GM12878 (cell line): Measurements from ENCODE around the gene CLDN19. TPM values are rescaled to one million over a fixed set of nuclear protein-coding genes. Genes with fewer than 3 reads are reported as not detected.

Experiments used
- ATAC-seq: fragments of 200-7000 bp; cut with Tn5 transposase; 3 replicates; pipeline ENCODE4 v1.9.1; 2020; ENCODE audit warnings: mild to moderate bottlenecking, moderate library complexity
- BruUV-seq: library from RNA; stranded (reverse); fragments of 400-500 nt; replicated peaks from 2 replicates; lab custom pipeline; 2021; lab: Mats Ljungman, UMichigan
- CTCF ChIA-PET: fragments of 300-600 bp; sonication (Branson Sonifier 250); formaldehyde crosslinking; extraction: SDS; loops from one replicate; lab custom pipeline; 2021; ENCODE audit warnings: inconsistent platforms; lab: Yijun Ruan, JAX
- POLR2A ChIA-PET: fragments of 350-600 bp; formaldehyde crosslinking; extraction: SDS; loops from one replicate; lab custom pipeline; 2021; ENCODE audit warnings: inconsistent platforms; lab: Charles Lee
- RAD21 ChIA-PET: fragments of 300-600 bp; sonication (Branson Sonifier 250); formaldehyde crosslinking; loops from one replicate; lab custom pipeline; 2023; ENCODE audit warnings: antibody characterized with exemption; ENCODE audit not compliant: unreplicated experiment; lab: Charles Lee
- SMC1A ChIA-PET: fragments of 300-600 bp; sonication (Branson Sonifier 250); formaldehyde crosslinking; loops from one replicate; lab custom pipeline; 2023; ENCODE audit not compliant: unreplicated experiment, uncharacterized antibody; lab: Charles Lee
- DNase-seq: peaks from one replicate; pipeline ENCODE4 v3.0.0-alpha.2; 2011; ENCODE audit warnings: low read depth, low spot score
- FAIRE-seq: peaks from 3 replicates; lab custom pipeline; 2011; peaks lifted over from hg19 to GRCh38; lab: Jason Lieb, UNC
- H2AFZ ChIP-seq: 2 replicates; pipeline ENCODE4 v1.6.0; 2011; ENCODE audit warnings: low read depth, low read length, control low read depth; ENCODE audit not compliant: control insufficient read depth
- H3K27ac ChIP-seq: 2 replicates; pipeline ENCODE4 v1.5.1; 2011; ENCODE audit warnings: control low read depth; ENCODE audit not compliant: control insufficient read depth, insufficient read depth
- H3K27me3 ChIP-seq, 2 experiments: replicated peaks in 1 of 2; 2 replicates each; pipeline versions ENCODE4 v1.6.0 to v1.6.1; 2011; ENCODE audit warnings: low read length in 1 of 2; ENCODE audit not compliant: control insufficient read depth in 2 of 2, insufficient read depth in 2 of 2
- H3K36me3 ChIP-seq, 2 experiments: 2 replicates each; pipeline ENCODE4 v1.5.1; 2011; ENCODE audit warnings: low read length in 1 of 2; ENCODE audit not compliant: control insufficient read depth in 2 of 2, insufficient read depth in 2 of 2
- H3K4me1 ChIP-seq: 2 replicates; pipeline ENCODE4 v1.6.1; 2011; ENCODE audit warnings: mild to moderate bottlenecking, low read length, moderate library complexity, mixed read lengths; ENCODE audit not compliant: control insufficient read depth, insufficient read depth
- H3K4me2 ChIP-seq: 2 replicates; pipeline ENCODE4 v1.6.0; 2011; ENCODE audit warnings: control low read depth; ENCODE audit not compliant: control insufficient read depth, insufficient read depth
- H3K4me3 ChIP-seq: fragments of 200-600 bp; sonication (generic); 2 replicates; pipeline ENCODE4 v1.5.1; 2016
- H3K79me2 ChIP-seq: 2 replicates; pipeline ENCODE4 v1.6.0; 2011; ENCODE audit warnings: low read length; ENCODE audit not compliant: control insufficient read depth, insufficient read depth
- H3K9ac ChIP-seq: 2 replicates; pipeline ENCODE4 v1.8.0; 2011; ENCODE audit warnings: low read length, control low read depth, mixed read lengths; ENCODE audit not compliant: control insufficient read depth, insufficient read depth
- H3K9me3 ChIP-seq: replicated peaks from 3 replicates; pipeline ENCODE4 v1.5.1; 2011; ENCODE audit warnings: mild to moderate bottlenecking, low read length; ENCODE audit not compliant: control insufficient read depth, insufficient read depth
- H4K20me1 ChIP-seq: 2 replicates; pipeline ENCODE4 v1.6.0; 2011; ENCODE audit not compliant: control insufficient read depth, insufficient read depth
- BRCA1 ChIP-seq: IDR thresholded peaks from 2 replicates; pipeline ENCODE4 v1.6.1; 2011; ENCODE audit warnings: low read depth, low read length, improper control_type of control experiment
- CHD1 ChIP-seq: IDR thresholded peaks from 2 replicates; pipeline ENCODE4 v1.6.1; 2012; ENCODE audit warnings: low read depth, low read length, improper control_type of control experiment
- CREB1 ChIP-seq: IDR thresholded peaks from 2 replicates; pipeline ENCODE4 v1.6.1; 2012; ENCODE audit warnings: low read depth, mild to moderate bottlenecking, inconsistent platforms
- E2F4 ChIP-seq: IDR thresholded peaks from 2 replicates; pipeline ENCODE4 v1.6.1; 2012; ENCODE audit warnings: low read depth, low read length, improper control_type of control experiment
- GATAD2B ChIP-seq: fragments of 450-650 bp; conservative IDR thresholded peaks from 2 replicates; pipeline ENCODE4 v1.6.1; 2017; ENCODE audit warnings: low read depth, mild to moderate bottlenecking, moderate library complexity
- HDAC6 ChIP-seq: fragments of 200-600 bp; sonication (generic); IDR thresholded peaks from one replicate; pipeline ENCODE4 v1.8.0; 2017; ENCODE audit warnings: antibody characterized with exemption; ENCODE audit not compliant: unreplicated experiment
- HDGF ChIP-seq: fragments of 450-650 bp; IDR thresholded peaks from 2 replicates; pipeline ENCODE4 v1.6.1; 2016; ENCODE audit warnings: antibody characterized with exemption
- MTA2 ChIP-seq: fragments of 450-650 bp; IDR thresholded peaks from 2 replicates; pipeline ENCODE4 v1.6.1; 2016; ENCODE audit warnings: low read depth, mild to moderate bottlenecking, moderate library complexity
- PKNOX1 ChIP-seq: fragments of 450-650 bp; IDR thresholded peaks from 2 replicates; pipeline ENCODE4 v1.6.1; 2016; ENCODE audit warnings: mild to moderate bottlenecking
- RAD51 ChIP-seq: fragments of 450-650 bp; IDR thresholded peaks from 2 replicates; pipeline ENCODE4 v1.6.1; 2016; ENCODE audit warnings: moderate library complexity, mild to moderate bottlenecking, inconsistent platforms
- RFX5 ChIP-seq: IDR thresholded peaks from 2 replicates; pipeline ENCODE4 v1.6.1; 2011; ENCODE audit warnings: low read depth, low read length, improper control_type of control experiment
- SIX5 ChIP-seq: IDR thresholded peaks from 2 replicates; pipeline ENCODE4 v1.6.1; 2011; ENCODE audit warnings: mild to moderate bottlenecking, low read depth, low read length, moderate library complexity; ENCODE audit not compliant: severe bottlenecking
- SMAD1 ChIP-seq: fragments of 450-650 bp; IDR thresholded peaks from 2 replicates; pipeline ENCODE4 v1.6.1; 2018; ENCODE audit warnings: mild to moderate bottlenecking, low read depth; ENCODE audit not compliant: partially characterized antibody
- SPI1 ChIP-seq: IDR thresholded peaks from 2 replicates; pipeline ENCODE4 v1.6.1; 2011; ENCODE audit warnings: low read depth, mild to moderate bottlenecking, low read length, moderate library complexity, borderline replicate concordance; ENCODE audit not compliant: insufficient read depth
- YBX1 ChIP-seq: fragments of 450-650 bp; IDR thresholded peaks from 2 replicates; pipeline ENCODE4 v1.6.1; 2016; ENCODE audit warnings: antibody characterized with exemption
- ZNF207 ChIP-seq: fragments of 450-650 bp; IDR thresholded peaks from 2 replicates; pipeline ENCODE4 v1.6.1; 2014; ENCODE audit warnings: antibody characterized with exemption, mild to moderate bottlenecking, borderline replicate concordance
- WGBS: methylation state at CpG from one replicate; pipeline ENCODE4 v1.1.6; 2016; ENCODE audit warnings: low lambda C conversion rate; ENCODE audit not compliant: insufficient replicate concordance, insufficient coverage; ENCODE audit errors: missing lambda C conversion rate; 5-methylcytosine and 5-hydroxymethylcytosine counted together
- in situ Hi-C: fragments of 300-500 bp; cut with MboI; formaldehyde crosslinking; loops from 9 replicates; pipeline ENCODE4 v1.14.3; 2018; ENCODE audit warnings: mixed read lengths
- intact Hi-C: fragments of 100-400 bp; cut with micrococcal nuclease; formaldehyde crosslinking; loops from one replicate; pipeline ENCODE4 v1.14.2; 2022; ENCODE audit not compliant: unreplicated experiment
- polyA plus RNA-seq, 11 experiments: library from polyadenylated mRNA; depleted of rRNA in 4 of 11; unstranded in 6 of 11; stranded (reverse) in 5 of 11; fragments of >200 nt; fragmentation: Nextera tagmentation in 4 of 11; fragmentation: Illumina TruSeq in 1 of 11; extraction: Ambion mirVana in 4 of 11; extraction: Trizol in 1 of 11; gene quantifications; 1 replicate in 1 of 11; 2 replicates in 10 of 11; pipeline versions ENCODE4 v1.2.1 to v1.2.3, GENCODE V29; 2011 to 2016; ENCODE audit warnings: inconsistent platforms in 2 of 11, missing spikeins in 2 of 11, low read depth in 1 of 11
- total RNA-seq, 4 experiments: library from RNA; depleted of rRNA in 3 of 4; stranded (reverse); fragments of >200 nt in 3 of 4; fragmentation: Illumina TruSeq in 1 of 4; extraction: Trizol in 1 of 4; gene quantifications; 2 replicates each; pipeline versions ENCODE4 v1.2.1 to v1.2.3, GENCODE V29; 2013 to 2021

The CLDN19 gene
- total and polyA plus RNA-seq, 10 of the 15 experiments (the other 5 are each of a cell fraction or from before 2014, with no cell fraction given) = not detected

GRCh38 chr1:42740851-42741580 lies 980 bp upstream of the CLDN19 start:
- no peaks in the 10 kb centered on the region for H3K9me3 ChIP-seq
- no peak overlapping the region for H2AFZ ChIP-seq
- H3K36me3 ChIP-seq = no peaks in the 10 kb centered on the region
- TF ChIP-seq PKNOX1 = no peak
- TF ChIP-seq E2F4 = no peak
- no peak for TF ChIP-seq HDGF
- no peak for TF ChIP-seq SPI1
- no peak for TF ChIP-seq RFX5
- TF ChIP-seq YBX1 = no peak
- TF ChIP-seq CHD1 = no peak
- TF ChIP-seq BRCA1 = no peak
- no peak for TF ChIP-seq ZNF207
- TF ChIP-seq CREB1 = no peak
- TF ChIP-seq RAD51 = no peak
- TF ChIP-seq HDAC6 = no peak
- TF ChIP-seq GATAD2B = no peak
- TF ChIP-seq MTA2 = no peak
- no peak for TF ChIP-seq SIX5
- TF ChIP-seq SMAD1 = no peak
- ChIA-PET SMC1A (no interaction called here), RAD21 (no interaction called here), CTCF (interaction anchor here (1.0 kb wide), 1 partner anchor 163 kb away, joined by 3 read pairs; no protein-coding TSS in a partner anchor), POLR2A (no interaction called here)
- BruUV-seq = no TSS peak
- FAIRE-seq (no peak), DNase-seq (no peak), ATAC-seq (no peak)
- 38% methylated on average over 17 of the region's 19 CpGs for WGBS
- peaks cover 11% of the 10 kb centered on the region for H3K4me1 ChIP-seq
- no peaks in the 10 kb centered on the region for H3K79me2 ChIP-seq
- H4K20me1 ChIP-seq = no peaks in the 10 kb centered on the region
- intact Hi-C loops = no loop called here
- no peaks in the 10 kb centered on the region for H3K27me3 ChIP-seq
- H3K4me3 ChIP-seq = no peak overlapping the region
- no peak overlapping the region for H3K9ac ChIP-seq
- H3K27ac ChIP-seq = no peak overlapping the region
- in situ Hi-C loops = no loop called here
- H3K4me2 ChIP-seq = no peak overlapping the region
